GM12872 (cell line): ENCODE data around the gene RNF14.

Experiments used
- CTCF ChIP-seq: IDR thresholded peaks from 3 replicates; pipeline ENCODE4 v1.5.1; 2011; ENCODE audit warnings: low read depth, mild to moderate bottlenecking, low read length, moderate library complexity; ENCODE audit not compliant: insufficient read depth

Gene RNF14

DNA sequence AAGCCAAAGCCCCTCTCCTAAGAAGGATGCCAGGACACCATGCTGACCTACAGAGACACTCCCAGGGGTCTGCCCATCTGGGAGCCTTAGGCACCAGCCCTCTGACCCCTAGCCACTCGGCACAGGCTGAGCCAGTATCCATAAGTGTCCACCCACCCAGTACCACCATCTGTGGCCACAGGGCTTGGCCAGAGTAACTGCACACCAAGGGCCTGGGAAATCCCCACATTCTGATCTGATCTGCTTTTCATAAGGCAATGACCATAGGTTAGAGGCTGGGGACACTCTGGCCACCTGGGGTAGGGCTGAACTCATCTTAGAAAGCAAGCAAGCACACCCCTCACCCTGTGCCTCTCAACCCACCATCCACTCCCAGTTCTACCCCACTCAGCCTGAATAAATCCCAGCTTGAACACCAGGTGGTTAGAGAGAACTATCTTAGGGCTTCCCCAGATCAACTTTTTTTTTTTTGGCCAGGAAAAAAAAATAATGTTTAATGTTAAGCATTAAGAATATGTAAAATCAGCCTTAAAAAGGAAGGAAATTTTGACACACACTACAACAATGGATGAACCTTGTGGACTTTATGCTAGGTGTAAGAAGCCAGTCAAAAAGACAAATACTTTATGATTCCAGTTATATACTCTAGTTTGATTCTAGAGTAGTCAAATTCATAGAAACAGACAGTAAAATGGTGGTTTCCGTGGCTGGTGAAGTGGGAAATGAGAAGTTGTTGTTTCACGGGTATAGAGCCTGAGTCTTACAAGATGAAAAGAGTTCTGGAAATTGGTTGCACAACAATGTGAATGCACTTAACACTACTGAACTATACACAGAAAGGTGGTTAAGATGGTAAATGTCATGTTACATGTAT, 37.7 kb downstream of the RNF14 start:
- no peak for TF ChIP-seq CTCF

GRCh38 chr5:142007237-142007544, 38.3 kb downstream of the RNF14 start:
- no peak for TF ChIP-seq CTCF

DNA sequence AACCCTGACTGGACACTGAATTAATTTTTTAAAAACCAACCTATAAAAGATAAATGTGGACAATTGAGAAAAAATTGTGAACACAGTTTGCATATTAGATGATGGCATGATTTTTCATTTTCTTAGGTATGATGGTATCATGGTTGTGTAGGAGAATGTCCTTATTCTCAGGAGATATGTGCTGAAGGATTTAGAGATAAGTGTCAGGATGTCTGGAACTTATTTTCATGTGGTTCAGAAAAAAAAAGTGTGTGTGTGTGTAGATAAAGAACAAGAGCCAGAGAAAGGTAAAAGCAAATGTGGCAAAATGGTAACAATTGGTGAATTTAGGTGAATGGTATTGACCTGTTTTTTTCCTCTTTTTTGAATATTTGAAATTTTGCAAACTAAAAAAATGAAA, 39.9 kb downstream of the RNF14 start:
- no peak for TF ChIP-seq CTCF

DNA sequence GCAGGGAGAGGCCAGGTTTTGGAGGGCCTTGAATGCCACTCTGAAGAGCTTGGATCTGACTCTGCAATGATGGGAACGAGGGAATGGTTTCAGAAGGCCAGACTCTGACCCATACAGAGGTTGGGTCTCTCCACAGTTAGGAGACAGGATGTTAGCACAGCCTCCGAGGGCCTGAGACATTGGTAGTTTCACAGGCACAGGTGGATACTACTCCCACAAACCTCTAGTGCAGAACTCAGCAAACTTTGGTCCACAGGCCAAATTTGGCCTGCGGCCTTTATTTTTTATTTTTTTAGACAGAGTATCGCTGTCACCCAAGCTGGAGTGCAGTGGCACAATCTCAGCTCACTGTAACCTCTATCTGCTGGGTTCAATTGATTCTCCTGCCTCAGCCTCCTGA, 41.0 kb downstream of the RNF14 start:
- TF ChIP-seq CTCF: no peak

DNA sequence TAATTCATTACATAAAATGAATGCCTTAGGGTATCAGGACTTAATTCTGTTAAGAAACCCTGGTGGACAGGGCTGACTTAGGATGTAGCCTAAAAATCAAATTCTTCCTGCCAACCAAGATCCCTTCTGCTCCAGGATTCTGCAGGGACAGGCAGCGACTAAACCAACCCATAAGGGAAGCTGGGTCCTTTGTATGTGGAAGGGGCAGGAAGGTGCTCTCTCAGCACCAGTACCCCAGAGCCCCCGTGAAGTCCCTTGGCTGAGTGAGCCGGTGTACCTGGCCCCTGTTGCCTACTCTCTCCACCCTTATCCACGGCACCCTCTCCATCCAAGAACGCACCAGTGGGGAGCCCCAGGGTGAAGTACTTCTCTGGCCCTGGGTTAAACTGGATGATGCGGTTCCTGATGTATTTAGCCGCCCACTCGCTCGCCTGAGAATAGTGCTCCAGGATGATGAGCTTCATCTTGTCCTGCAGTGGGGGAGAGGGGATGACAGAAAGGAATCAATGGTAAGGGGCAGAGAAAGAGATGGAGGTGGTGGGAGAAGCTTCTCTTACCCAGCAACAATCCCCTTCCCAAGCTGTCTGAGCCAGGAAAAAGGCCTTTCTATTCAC, 42.8 kb downstream of the RNF14 start:
- no peak for TF ChIP-seq CTCF

DNA sequence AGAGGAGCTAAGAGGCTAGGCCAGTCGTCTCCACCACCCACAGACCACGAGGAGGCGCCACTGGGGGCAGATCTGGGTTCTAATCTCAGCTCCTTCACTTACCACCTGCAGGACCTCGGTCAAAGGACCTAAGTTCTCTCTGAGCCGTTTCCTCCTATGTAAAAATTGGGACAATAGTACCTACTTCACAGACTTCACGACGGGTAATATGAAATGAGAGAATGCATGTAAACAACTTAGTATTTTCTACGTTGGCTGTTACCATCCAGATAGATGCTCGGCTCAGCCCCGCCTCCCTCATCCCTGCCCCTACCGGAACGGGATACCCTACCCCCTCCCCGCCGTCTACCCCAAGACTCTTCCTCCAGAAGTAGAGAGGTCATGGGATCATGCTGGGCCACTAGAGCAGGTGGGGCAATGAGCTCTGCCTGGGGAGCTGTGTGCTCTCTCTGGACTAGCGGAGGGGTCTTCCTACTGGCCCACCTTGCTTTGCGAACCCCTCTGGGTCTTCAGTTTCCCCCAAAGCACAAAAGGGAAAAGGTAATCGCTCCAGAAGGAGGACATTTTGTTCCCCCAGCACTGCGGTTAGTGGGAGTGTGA, 43.4 kb downstream of the RNF14 start:
- peak; percentile 56; the same call in 2 of the 3 replicates for TF ChIP-seq CTCF

GRCh38 chr5:142012792-142013388, 44.0 kb downstream of the RNF14 start, which contains the start of gene GNPDA1:
GNPDA1 (minus strand) TSS chr5:142013027; CDS start chr5:142012035, 992 bp downstream.
- TF ChIP-seq CTCF: peak; percentile 10; the same call in 1 of the 3 replicates
